ENCODE results near the gene MCC. TPM values are rescaled to one million over a fixed set of nuclear protein-coding genes. Genes with fewer than 3 reads are reported as not detected.

Gene MCC
- total RNA-seq, 1 experiment from 2014 or later, result 0.10 TPM

DNA sequence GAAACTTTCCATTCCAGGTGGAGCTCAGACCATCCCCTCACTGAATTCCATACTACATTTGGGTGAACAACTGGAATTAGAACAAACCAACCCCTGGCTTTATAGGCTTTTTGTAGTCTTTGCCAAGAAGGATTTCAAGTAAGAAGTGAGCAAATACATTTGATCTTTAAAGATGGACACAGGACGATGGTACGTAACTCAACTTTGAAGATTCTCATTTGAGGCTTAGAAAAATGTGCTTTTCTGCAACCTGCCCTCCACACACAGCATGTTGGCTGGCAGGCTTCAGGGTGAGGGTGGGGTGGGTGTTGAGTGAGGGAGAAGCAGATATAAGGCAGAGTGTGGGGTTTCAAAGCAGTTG is 335.9 kb downstream of the MCC start:
- no peak for DNase-seq (ENCODE audit: low spot score)
- in situ Hi-C loops (cut with HindIII; ENCODE audit: low sequenced_read_pairs), result no loop called here

DNA sequence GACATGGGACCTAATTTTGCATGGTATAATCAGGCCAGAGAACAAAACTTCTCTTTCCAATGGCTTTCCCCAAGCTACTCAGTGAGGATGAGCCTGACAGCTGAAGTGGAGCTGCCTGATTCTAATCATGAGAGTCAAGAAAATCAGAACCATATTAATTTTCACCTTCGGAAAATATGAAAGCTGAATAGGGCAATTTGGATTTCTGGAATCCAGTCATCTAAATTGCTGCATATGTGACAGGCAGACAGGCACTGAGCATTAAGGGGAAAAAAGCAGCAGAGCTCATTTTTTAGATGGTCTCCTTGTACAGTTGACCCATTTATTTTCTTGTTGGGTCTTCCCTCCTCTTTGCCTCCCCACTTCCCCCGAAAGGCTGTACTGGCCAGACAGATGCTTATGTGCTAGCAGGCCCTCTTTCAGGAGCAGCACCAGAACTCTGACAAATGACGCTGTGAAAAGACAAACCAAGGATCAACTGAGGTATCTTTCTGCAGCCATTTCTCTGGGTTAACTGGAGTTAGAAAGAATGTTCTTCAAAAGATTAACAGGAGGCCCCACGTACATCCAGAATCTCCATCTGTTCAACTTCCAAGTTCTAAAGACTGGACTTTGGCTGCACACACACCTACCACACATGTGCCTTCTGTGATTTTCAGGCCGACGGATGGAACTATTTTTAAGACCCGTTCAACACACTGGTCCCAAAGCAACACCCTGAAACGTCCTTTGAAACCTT is 336.4 kb downstream of the MCC start:
- DNase-seq (ENCODE audit: low spot score), result no peak
- in situ Hi-C loops (cut with HindIII; ENCODE audit: low sequenced_read_pairs), result no loop called here

DNA sequence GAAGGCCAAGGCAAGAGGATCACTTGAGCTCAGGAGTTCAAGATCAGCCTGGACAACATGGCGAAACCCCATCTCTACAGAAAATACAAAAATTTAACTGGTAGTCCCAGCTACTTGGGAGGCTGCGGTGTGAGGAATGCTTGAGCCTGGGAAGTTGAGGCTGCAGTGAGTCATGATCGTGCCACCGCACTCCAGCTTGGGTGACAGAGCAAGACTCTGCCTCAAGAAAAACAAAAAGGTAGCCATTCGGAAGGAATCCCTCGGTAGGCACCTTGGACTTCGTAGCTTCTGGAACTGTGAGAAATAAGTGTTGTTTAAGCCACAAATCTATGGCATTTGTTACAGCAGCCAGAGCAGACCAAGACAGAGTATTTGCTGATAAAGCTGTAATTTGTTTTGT is 337.4 kb downstream of the MCC start:
- in situ Hi-C loops (cut with HindIII; ENCODE audit: low sequenced_read_pairs), result no loop called here

GRCh38 chr5:113150221-113150620 is 338.0 kb downstream of the MCC start:
- in situ Hi-C loops (cut with HindIII; ENCODE audit: low sequenced_read_pairs), result no loop called here
- DNase-seq (ENCODE audit: low spot score), result no peak

More for the DNA sequence above, 337.4 kb downstream of the MCC start:
- DNase-seq (ENCODE audit: low spot score), result no peak

DNA sequence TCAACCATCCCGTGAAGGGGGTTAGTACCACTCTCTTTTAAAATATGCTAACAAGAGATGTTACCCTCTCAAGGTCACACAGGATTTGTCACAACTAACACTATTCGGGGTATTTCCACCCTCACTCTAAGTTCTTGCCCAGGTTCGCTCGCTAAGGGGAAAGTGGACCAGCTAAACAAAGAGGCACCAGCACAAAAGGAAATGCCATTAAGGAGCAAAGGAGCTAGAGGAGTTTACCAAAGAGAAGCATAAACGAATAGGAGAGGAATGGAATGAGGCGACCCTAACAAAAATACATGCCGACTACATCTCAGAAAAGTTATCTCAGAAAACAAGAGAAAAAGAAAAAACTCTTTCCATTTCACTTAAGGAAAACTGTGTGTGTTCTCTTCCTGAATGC is 340.7 kb downstream of the MCC start:
- DNase-seq (ENCODE audit: low spot score), result no peak
- in situ Hi-C loops (cut with HindIII; ENCODE audit: low sequenced_read_pairs), result no loop called here

GRCh38 chr5:113147101-113147508 is 341.1 kb downstream of the MCC start:
- no peak for DNase-seq (ENCODE audit: low spot score)
- in situ Hi-C loops (cut with HindIII; ENCODE audit: low sequenced_read_pairs), result no loop called here

GRCh38 chr5:113145757-113146387 is 342.4 kb downstream of the MCC start:
- no peak for DNase-seq (ENCODE audit: low spot score)
- in situ Hi-C loops (cut with HindIII; ENCODE audit: low sequenced_read_pairs), result no loop called here

DNA sequence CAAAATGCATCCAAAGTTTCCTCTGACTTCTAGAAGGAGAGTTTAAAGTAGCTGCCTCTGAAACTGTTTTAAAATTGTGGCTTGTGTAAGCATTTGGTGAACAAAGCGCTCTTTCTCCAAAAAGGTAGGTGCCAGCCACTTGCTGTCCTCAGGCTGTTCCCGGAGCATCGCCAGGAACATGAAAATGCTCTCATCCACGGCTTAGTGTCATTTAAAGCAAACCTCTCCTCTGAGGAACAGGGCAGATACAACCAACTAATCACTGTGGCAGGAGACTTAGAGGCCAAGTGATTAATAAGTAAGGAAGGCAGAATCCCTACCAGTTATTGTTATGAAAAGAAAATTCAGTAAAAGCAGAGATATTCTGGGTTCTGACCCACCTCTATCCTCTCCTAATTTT is 346.1 kb downstream of the MCC start:
- in situ Hi-C loops (cut with HindIII; ENCODE audit: low sequenced_read_pairs), result no loop called here
- no peak for DNase-seq (ENCODE audit: low spot score)

DNA sequence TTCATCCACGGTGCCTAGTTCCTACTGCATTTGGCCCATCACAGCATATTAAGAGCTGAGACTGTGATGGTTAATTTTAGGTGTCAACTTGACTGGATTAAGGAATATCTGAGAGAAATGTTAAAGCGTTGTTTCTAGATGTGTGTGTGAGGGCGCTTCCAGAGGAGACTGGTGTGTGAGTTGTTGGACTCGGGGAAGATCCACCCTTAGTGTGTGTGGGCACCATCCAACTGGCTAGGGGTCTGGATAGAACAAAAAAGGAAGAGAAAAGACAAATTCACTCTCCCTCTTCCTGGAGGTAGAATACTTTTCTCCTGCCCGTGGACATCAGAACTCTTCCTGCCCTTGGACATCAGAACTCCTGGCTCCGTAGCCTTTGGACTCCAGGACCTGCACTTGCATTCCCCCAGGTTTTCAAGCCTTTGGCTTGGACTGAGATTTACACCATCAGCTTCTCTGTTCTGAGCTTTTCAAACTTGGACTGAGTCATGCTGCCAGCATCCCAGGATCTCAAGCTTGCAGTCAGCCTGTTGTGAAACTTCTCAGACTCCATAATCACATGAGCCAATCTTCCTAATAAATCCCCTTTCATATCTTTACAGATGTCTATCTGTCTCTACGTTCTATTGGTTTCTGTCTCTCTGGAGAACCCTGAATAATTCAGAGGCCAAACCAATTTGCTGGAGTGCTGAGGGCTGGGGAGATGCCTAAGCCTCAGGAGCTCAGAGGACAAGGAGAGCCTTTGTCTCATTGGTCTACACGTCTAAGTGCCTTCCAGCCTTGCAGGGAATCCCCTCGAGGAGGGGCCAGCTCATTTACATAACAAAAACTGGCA is 347.2 kb downstream of the MCC start:
- no peak for DNase-seq (ENCODE audit: low spot score)
- in situ Hi-C loops (cut with HindIII; ENCODE audit: low sequenced_read_pairs), result no loop called here

- DNase-seq (ENCODE audit: low spot score), result no peak
- in situ Hi-C loops (cut with HindIII; ENCODE audit: low sequenced_read_pairs), result no loop called here
Observed at GRCh38 chr5:113133211-113133975, 354.9 kb downstream of the MCC start.

DNA sequence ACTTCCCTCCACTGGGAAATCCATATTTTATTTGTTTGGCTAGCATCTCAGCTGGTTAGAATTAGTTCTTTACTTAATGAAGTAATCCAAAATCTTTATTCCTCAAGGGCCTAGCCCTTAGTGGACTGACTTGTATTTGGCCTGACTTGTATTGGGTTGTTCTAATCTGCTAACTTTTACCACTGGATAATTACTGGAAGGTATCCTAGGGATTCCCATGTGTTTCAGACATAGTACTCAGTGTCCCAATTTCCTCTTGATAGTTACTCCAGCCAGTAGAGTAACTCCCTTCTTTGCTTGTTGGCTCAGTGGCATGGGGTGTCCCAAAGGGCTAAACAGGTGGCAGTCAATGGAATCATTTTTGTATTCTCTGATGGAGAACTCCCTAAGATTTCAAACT is 355.7 kb downstream of the MCC start:
- DNase-seq (ENCODE audit: low spot score), result no peak
- in situ Hi-C loops (cut with HindIII; ENCODE audit: low sequenced_read_pairs), result no loop called here

GRCh38 chr5:113128641-113129330 is 359.5 kb downstream of the MCC start:
- in situ Hi-C loops (cut with HindIII; ENCODE audit: low sequenced_read_pairs), result no loop called here
- DNase-seq (ENCODE audit: low spot score), result no peak

DNA sequence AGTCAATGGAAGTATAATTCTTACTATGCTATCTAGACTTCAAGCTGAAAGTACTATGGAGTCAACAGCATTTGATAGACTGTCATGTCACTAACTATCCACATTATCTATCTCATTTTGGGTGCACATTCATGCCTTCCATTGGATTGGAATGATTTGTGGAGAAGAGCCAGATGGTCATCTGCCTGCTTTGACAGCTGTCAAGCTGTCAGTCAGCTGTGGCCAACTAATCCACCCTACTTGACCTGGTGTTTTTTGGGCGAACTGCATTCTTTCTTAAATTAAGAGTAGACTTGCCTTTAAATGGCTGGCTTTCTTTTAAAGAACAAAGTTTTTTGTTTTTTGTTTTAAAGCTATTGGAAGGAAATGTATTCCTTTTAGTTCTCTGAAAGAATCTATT is 360.2 kb downstream of the MCC start:
- in situ Hi-C loops (cut with HindIII; ENCODE audit: low sequenced_read_pairs), result no loop called here
- DNase-seq (ENCODE audit: low spot score), result no peak

DNA sequence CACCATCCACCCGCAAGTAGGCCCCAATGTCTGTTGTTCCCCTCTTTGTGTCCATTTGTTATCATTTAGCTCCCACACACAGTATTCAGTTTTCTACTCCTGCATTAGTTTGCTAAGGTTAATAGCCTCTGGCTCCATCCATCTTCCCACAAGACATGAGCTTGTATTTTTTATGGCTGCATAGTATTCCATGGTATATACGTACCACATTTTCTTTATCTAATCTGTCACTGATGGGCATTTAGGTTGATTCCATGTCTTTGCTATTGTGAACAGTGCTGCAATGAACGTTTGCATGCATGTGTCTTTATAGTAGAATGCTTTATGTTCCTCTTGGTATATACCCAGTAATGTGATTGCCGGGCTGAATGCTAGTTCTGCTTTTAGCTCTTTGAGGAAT is 361.2 kb downstream of the MCC start:
- in situ Hi-C loops (cut with HindIII; ENCODE audit: low sequenced_read_pairs), result no loop called here

GRCh38 chr5:113125371-113125770 is 362.9 kb downstream of the MCC start:
- no peak for DNase-seq (ENCODE audit: low spot score)
- in situ Hi-C loops (cut with HindIII; ENCODE audit: low sequenced_read_pairs), result no loop called here

More for the DNA sequence above, 361.2 kb downstream of the MCC start:
- no peak for DNase-seq (ENCODE audit: low spot score)

DNA sequence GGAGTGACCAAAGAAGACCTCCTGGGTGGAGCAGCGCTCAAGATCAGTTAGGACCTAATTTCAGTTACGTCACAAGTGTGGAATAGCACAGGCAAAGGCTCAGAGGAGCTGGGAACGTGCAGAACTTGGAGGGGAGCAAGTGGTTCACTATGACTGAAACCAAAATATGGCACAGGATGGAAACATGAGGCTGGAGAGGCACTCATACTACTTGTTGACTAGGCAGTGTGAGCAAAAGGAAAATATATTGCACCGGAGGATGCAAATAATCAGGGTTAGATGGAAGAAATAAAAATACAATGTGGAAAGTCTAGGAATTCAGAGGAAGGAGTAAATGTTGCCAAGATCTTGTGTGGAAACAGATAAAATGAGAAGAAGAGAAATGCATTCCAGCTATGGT is 363.3 kb downstream of the MCC start:
- DNase-seq (ENCODE audit: low spot score), result no peak
- in situ Hi-C loops (cut with HindIII; ENCODE audit: low sequenced_read_pairs), result no loop called here

DNA sequence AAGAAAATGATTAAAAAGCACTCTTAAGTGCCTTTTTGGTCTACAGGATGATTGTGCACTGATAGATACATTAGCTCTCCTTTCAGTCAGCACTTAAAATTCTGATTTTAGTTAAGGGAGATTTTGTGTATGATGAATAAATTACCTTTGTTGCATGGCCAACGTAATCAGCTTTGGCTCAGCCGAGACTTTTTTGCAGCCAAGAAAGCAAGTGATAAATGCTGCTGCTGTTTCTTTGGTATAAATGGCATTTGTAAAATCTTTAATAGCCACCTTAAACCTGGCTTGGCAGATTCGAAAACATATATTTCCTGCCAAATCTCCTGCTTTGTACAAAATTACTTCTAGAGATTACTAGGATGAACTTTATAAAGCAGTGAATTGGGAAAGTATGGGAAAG is 364.0 kb downstream of the MCC start:
- in situ Hi-C loops (cut with HindIII; ENCODE audit: low sequenced_read_pairs), result no loop called here
- no peak for DNase-seq (ENCODE audit: low spot score)

- in situ Hi-C loops (cut with HindIII; ENCODE audit: low sequenced_read_pairs), result no loop called here
- DNase-seq (ENCODE audit: low spot score), result no peak
Observed at GRCh38 chr5:113123618-113124017, 364.6 kb downstream of the MCC start.

DNA sequence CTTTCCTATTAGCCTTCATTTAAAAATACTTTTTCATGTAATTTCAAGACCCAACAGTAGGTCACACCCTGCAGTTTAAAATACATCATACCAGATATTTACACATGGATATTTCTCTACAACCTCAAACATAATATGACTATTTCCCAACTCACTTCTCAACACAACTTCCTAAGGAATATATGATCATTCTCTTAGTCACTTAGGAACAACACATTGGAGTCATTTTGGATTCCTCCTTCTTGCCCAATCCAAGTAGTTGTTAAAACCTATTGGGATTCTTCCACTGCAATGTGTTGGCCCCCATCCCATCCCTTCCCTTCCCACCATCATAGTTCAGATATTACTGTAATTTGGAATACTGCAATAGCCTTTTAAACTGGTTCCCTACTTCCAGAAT is 366.2 kb downstream of the MCC start:
- DNase-seq (ENCODE audit: low spot score), result no peak
- in situ Hi-C loops (cut with HindIII; ENCODE audit: low sequenced_read_pairs), result no loop called here
